GM12878 (cell line): ENCODE results near the gene RUVBL2. TPM values are rescaled to one million over a fixed set of nuclear protein-coding genes. Genes with fewer than 3 reads are reported as not detected.

Experiments
- ATAC-seq: fragments of 200-7000 bp; cut with Tn5 transposase; 3 replicates; pipeline ENCODE4 v1.9.1; 2020; ENCODE audit warnings: mild to moderate bottlenecking, moderate library complexity
- BruUV-seq: library from RNA; stranded (reverse); fragments of 400-500 nt; replicated peaks from 2 replicates; lab custom pipeline; 2021; lab: Mats Ljungman, UMichigan
- CTCF ChIA-PET: fragments of 300-600 bp; sonication (Branson Sonifier 250); formaldehyde crosslinking; extraction: SDS; loops from one replicate; lab custom pipeline; 2021; ENCODE audit warnings: inconsistent platforms; lab: Yijun Ruan, JAX
- POLR2A ChIA-PET: fragments of 350-600 bp; formaldehyde crosslinking; extraction: SDS; loops from one replicate; lab custom pipeline; 2021; ENCODE audit warnings: inconsistent platforms; lab: Charles Lee
- RAD21 ChIA-PET: fragments of 300-600 bp; sonication (Branson Sonifier 250); formaldehyde crosslinking; loops from one replicate; lab custom pipeline; 2023; ENCODE audit warnings: antibody characterized with exemption; ENCODE audit not compliant: unreplicated experiment; lab: Charles Lee
- SMC1A ChIA-PET: fragments of 300-600 bp; sonication (Branson Sonifier 250); formaldehyde crosslinking; loops from one replicate; lab custom pipeline; 2023; ENCODE audit not compliant: unreplicated experiment, uncharacterized antibody; lab: Charles Lee
- DNase-seq: peaks from one replicate; pipeline ENCODE4 v3.0.0-alpha.2; 2011; ENCODE audit warnings: low read depth, low spot score
- FAIRE-seq: peaks from 3 replicates; lab custom pipeline; 2011; peaks lifted over from hg19 to GRCh38; lab: Jason Lieb, UNC
- H2AFZ ChIP-seq: 2 replicates; pipeline ENCODE4 v1.6.0; 2011; ENCODE audit warnings: low read depth, low read length, control low read depth; ENCODE audit not compliant: control insufficient read depth
- H3K27ac ChIP-seq: 2 replicates; pipeline ENCODE4 v1.5.1; 2011; ENCODE audit warnings: control low read depth; ENCODE audit not compliant: control insufficient read depth, insufficient read depth
- H3K27me3 ChIP-seq, 2 experiments: replicated peaks in 1 of 2; 2 replicates each; pipeline versions ENCODE4 v1.6.0 to v1.6.1; 2011; ENCODE audit warnings: low read length in 1 of 2; ENCODE audit not compliant: control insufficient read depth in 2 of 2, insufficient read depth in 2 of 2
- H3K36me3 ChIP-seq, 2 experiments: 2 replicates each; pipeline ENCODE4 v1.5.1; 2011; ENCODE audit warnings: low read length in 1 of 2; ENCODE audit not compliant: control insufficient read depth in 2 of 2, insufficient read depth in 2 of 2
- H3K4me1 ChIP-seq: 2 replicates; pipeline ENCODE4 v1.6.1; 2011; ENCODE audit warnings: mild to moderate bottlenecking, low read length, moderate library complexity, mixed read lengths; ENCODE audit not compliant: control insufficient read depth, insufficient read depth
- H3K4me2 ChIP-seq: 2 replicates; pipeline ENCODE4 v1.6.0; 2011; ENCODE audit warnings: control low read depth; ENCODE audit not compliant: control insufficient read depth, insufficient read depth
- H3K4me3 ChIP-seq: fragments of 200-600 bp; sonication (generic); 2 replicates; pipeline ENCODE4 v1.5.1; 2016
- H3K79me2 ChIP-seq: 2 replicates; pipeline ENCODE4 v1.6.0; 2011; ENCODE audit warnings: low read length; ENCODE audit not compliant: control insufficient read depth, insufficient read depth
- H3K9ac ChIP-seq: 2 replicates; pipeline ENCODE4 v1.8.0; 2011; ENCODE audit warnings: low read length, control low read depth, mixed read lengths; ENCODE audit not compliant: control insufficient read depth, insufficient read depth
- H3K9me3 ChIP-seq: replicated peaks from 3 replicates; pipeline ENCODE4 v1.5.1; 2011; ENCODE audit warnings: mild to moderate bottlenecking, low read length; ENCODE audit not compliant: control insufficient read depth, insufficient read depth
- H4K20me1 ChIP-seq: 2 replicates; pipeline ENCODE4 v1.6.0; 2011; ENCODE audit not compliant: control insufficient read depth, insufficient read depth
- EGR1 ChIP-seq, 2 experiments: IDR thresholded peaks; 1 replicate in 1 of 2; 2 replicates in 1 of 2; pipeline ENCODE4 v1.6.1; 2011 to 2012; ENCODE audit warnings: low read depth in 2 of 2, low read length in 2 of 2, borderline replicate concordance in 1 of 2, mild to moderate bottlenecking in 1 of 2, moderate library complexity in 1 of 2
- MTA3 ChIP-seq: IDR thresholded peaks from 2 replicates; pipeline ENCODE4 v1.6.1; 2012; ENCODE audit warnings: low read length, inconsistent platforms, borderline replicate concordance
- MYC ChIP-seq: IDR thresholded peaks from 2 replicates; pipeline ENCODE4 v1.6.1; 2011; ENCODE audit warnings: mild to moderate bottlenecking, low read length, moderate library complexity, inconsistent platforms; ENCODE audit not compliant: insufficient read depth, insufficient replicate concordance, insufficient read length, severe bottlenecking
- NRF1 ChIP-seq: conservative IDR thresholded peaks from 2 replicates; pipeline ENCODE4 v1.6.1; 2011; ENCODE audit warnings: mild to moderate bottlenecking, low read depth, low read length, improper control_type of control experiment
- POLR2AphosphoS5 ChIP-seq: IDR thresholded peaks from 2 replicates; pipeline ENCODE4 v1.6.1; 2011; ENCODE audit warnings: mild to moderate bottlenecking, low read length, inconsistent platforms
- RB1 ChIP-seq: fragments of 450-650 bp; formaldehyde crosslinking; IDR thresholded peaks from 2 replicates; pipeline ENCODE4 v1.6.1; 2017; ENCODE audit warnings: mild to moderate bottlenecking, borderline replicate concordance
- RUNX3 ChIP-seq: IDR thresholded peaks from 2 replicates; pipeline ENCODE4 v1.6.1; 2012; ENCODE audit warnings: low read length, inconsistent platforms
- SPI1 ChIP-seq: IDR thresholded peaks from 2 replicates; pipeline ENCODE4 v1.6.1; 2011; ENCODE audit warnings: low read depth, mild to moderate bottlenecking, low read length, moderate library complexity, borderline replicate concordance; ENCODE audit not compliant: insufficient read depth
- SUPT20H ChIP-seq: IDR thresholded peaks from 2 replicates; pipeline ENCODE4 v1.6.1; 2011; ENCODE audit warnings: low read depth, mild to moderate bottlenecking, low read length, moderate library complexity, borderline replicate concordance; ENCODE audit not compliant: control insufficient read depth
- TBL1XR1 ChIP-seq: IDR thresholded peaks from 2 replicates; pipeline ENCODE4 v1.6.1; 2012; ENCODE audit warnings: low read depth, low read length, improper control_type of control experiment
- WGBS: methylation state at CpG from one replicate; pipeline ENCODE4 v1.1.6; 2016; ENCODE audit warnings: low lambda C conversion rate; ENCODE audit not compliant: insufficient replicate concordance, insufficient coverage; ENCODE audit errors: missing lambda C conversion rate; 5-methylcytosine and 5-hydroxymethylcytosine counted together
- in situ Hi-C: fragments of 300-500 bp; cut with MboI; formaldehyde crosslinking; loops from 9 replicates; pipeline ENCODE4 v1.14.3; 2018; ENCODE audit warnings: mixed read lengths
- intact Hi-C: fragments of 100-400 bp; cut with micrococcal nuclease; formaldehyde crosslinking; loops from one replicate; pipeline ENCODE4 v1.14.2; 2022; ENCODE audit not compliant: unreplicated experiment
- polyA plus RNA-seq, 11 experiments: library from polyadenylated mRNA; depleted of rRNA in 4 of 11; unstranded in 6 of 11; stranded (reverse) in 5 of 11; fragments of >200 nt; fragmentation: Nextera tagmentation in 4 of 11; fragmentation: Illumina TruSeq in 1 of 11; extraction: Ambion mirVana in 4 of 11; extraction: Trizol in 1 of 11; gene quantifications; 1 replicate in 1 of 11; 2 replicates in 10 of 11; pipeline versions ENCODE4 v1.2.1 to v1.2.3, GENCODE V29; 2011 to 2016; ENCODE audit warnings: inconsistent platforms in 2 of 11, missing spikeins in 2 of 11, low read depth in 1 of 11
- total RNA-seq, 4 experiments: library from RNA; depleted of rRNA in 3 of 4; stranded (reverse); fragments of >200 nt in 3 of 4; fragmentation: Illumina TruSeq in 1 of 4; extraction: Trizol in 1 of 4; gene quantifications; 2 replicates each; pipeline versions ENCODE4 v1.2.1 to v1.2.3, GENCODE V29; 2013 to 2021
- TF ChIP-seq, protein P1 (sequence below): IDR thresholded peaks from 2 replicates; pipeline ENCODE4 v1.6.1; 2011; ENCODE audit warnings: borderline replicate concordance, low read depth, mild to moderate bottlenecking, moderate library complexity, low read length; ENCODE audit not compliant: insufficient read depth, poor library complexity, severe bottlenecking

Gene RUVBL2
- total and polyA plus RNA-seq, 10 of the 15 experiments (the other 5 are each of a cell fraction or from before 2014, with no cell fraction given), result 33.8 to 224 (median 125) TPM

DNA sequence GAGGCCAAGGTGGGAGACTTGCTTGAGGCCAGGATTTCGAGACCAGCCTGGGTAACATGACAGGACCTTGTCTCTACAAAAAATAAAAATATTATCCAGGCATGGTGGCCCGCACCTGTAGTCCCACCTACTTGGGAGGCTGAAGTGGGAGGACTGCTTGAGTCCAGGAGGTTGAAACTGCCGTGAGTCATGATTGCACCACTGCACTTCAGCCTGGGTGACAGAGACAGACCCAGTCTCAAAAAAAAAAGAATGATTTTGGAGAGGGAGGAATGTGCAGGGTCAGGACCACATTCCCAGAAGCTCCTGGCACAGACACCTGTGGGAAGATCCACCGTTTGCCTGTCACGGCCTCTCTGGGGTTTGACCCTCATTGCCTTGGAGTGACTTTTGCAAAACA, 48.3 kb upstream of the RUVBL2 start:
- no peaks in the 10 kb centered on the region for H3K4me1 ChIP-seq
- no peak overlapping the region for H2AFZ ChIP-seq
- RAD21 ChIA-PET, result no interaction called here
- H3K27ac ChIP-seq, result no peak overlapping the region
- CTCF ChIA-PET, result no interaction called here
- SMC1A ChIA-PET, result no interaction called here
- FAIRE-seq, result no peak
- no peaks in the 10 kb centered on the region for H3K36me3 ChIP-seq
- no peak for TF ChIP-seq MTA3
- TF ChIP-seq RB1, result no peak
- no peak for TF ChIP-seq POLR2AphosphoS5
- no peak for TF ChIP-seq NRF1
- TF ChIP-seq MYC, result no peak
- TF ChIP-seq SPI1, result no peak
- TF ChIP-seq RUNX3, result no peak
- TF ChIP-seq EGR1 (IDR thresholded peaks at IDR 0.05; ENCODE audit: borderline replicate concordance in 1 of 2, low read depth in 2 of 2, low read length in 2 of 2), result no peak
- TF ChIP-seq, protein P1, sequence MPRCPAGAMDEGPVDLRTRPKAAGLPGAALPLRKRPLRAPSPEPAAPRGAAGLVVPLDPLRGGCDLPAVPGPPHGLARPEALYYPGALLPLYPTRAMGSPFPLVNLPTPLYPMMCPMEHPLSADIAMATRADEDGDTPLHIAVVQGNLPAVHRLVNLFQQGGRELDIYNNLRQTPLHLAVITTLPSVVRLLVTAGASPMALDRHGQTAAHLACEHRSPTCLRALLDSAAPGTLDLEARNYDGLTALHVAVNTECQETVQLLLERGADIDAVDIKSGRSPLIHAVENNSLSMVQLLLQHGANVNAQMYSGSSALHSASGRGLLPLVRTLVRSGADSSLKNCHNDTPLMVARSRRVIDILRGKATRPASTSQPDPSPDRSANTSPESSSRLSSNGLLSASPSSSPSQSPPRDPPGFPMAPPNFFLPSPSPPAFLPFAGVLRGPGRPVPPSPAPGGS, result no peak
- TF ChIP-seq SUPT20H, result no peak
- TF ChIP-seq TBL1XR1, result no peak
- no peak for DNase-seq
- peaks cover 10% of the 10 kb centered on the region; the same call in 1 of the 3 replicates for H3K9me3 ChIP-seq
- BruUV-seq, result no TSS peak
- 40% methylated on average over 5 of the region's 5 CpGs for WGBS
- H3K4me2 ChIP-seq, result no peak overlapping the region
- no peaks in the 10 kb centered on the region for H3K79me2 ChIP-seq
- H3K4me3 ChIP-seq, result no peak overlapping the region
- no peak overlapping the region for H3K9ac ChIP-seq
- POLR2A ChIA-PET, result no interaction called here
- H3K27me3 ChIP-seq, result no peaks in the 10 kb centered on the region
- ATAC-seq, result no peak
- H4K20me1 ChIP-seq, result no peaks in the 10 kb centered on the region
- intact Hi-C loops (no loop called here), in situ Hi-C loops (no loop called here)
